ENCODE data around the gene PLA2G2D.

Gene PLA2G2D

GRCh38 chr1:20124456-20125057 lies 5.2 kb upstream of the PLA2G2D start (continued):
- TF ChIP-seq, protein P1, sequence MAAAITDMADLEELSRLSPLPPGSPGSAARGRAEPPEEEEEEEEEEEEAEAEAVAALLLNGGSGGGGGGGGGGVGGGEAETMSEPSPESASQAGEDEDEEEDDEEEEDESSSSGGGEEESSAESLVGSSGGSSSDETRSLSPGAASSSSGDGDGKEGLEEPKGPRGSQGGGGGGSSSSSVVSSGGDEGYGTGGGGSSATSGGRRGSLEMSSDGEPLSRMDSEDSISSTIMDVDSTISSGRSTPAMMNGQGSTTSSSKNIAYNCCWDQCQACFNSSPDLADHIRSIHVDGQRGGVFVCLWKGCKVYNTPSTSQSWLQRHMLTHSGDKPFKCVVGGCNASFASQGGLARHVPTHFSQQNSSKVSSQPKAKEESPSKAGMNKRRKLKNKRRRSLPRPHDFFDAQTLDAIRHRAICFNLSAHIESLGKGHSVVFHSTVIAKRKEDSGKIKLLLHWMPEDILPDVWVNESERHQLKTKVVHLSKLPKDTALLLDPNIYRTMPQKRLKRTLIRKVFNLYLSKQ (tag by site-specific recombination; IDR thresholded peaks at IDR 0.05; ENCODE audit: borderline replicate concordance) = no peak
- TF ChIP-seq ZNF777 (tag by site-specific recombination; IDR thresholded peaks at IDR 0.05; ENCODE audit: borderline replicate concordance) (no peak), ZFP69B (tag by site-specific recombination; IDR thresholded peaks at IDR 0.05) (no peak), ZNF133 (tag by site-specific recombination; IDR thresholded peaks at IDR 0.05) (no peak), MYNN (tag by site-specific recombination; IDR thresholded peaks at IDR 0.05; ENCODE audit: borderline replicate concordance) (no peak), ZNF530 (tag by site-specific recombination; IDR thresholded peaks at IDR 0.05; ENCODE audit: low read depth) (no peak), ZBTB21 (tag by site-specific recombination; IDR thresholded peaks at IDR 0.05) (no peak), PATZ1 (tag by site-specific recombination; IDR thresholded peaks at IDR 0.05) (0 out of 2 replicates have a peak, but pooled peaks have one; percentile 18), ZNF768 (tag by site-specific recombination; IDR thresholded peaks at IDR 0.05) (peak; percentile 98), ZNF140 (tag by site-specific recombination; IDR thresholded peaks at IDR 0.05) (no peak), ZBTB7A (tag by site-specific recombination; IDR thresholded peaks at IDR 0.05; ENCODE audit: low read depth) (no peak), IKZF3 (tag by site-specific recombination; IDR thresholded peaks at IDR 0.05) (no peak), ZNF692 (tag by site-specific recombination; IDR thresholded peaks at IDR 0.05) (peak; percentile 18; the same call in 1 of the 2 replicates)

DNA sequence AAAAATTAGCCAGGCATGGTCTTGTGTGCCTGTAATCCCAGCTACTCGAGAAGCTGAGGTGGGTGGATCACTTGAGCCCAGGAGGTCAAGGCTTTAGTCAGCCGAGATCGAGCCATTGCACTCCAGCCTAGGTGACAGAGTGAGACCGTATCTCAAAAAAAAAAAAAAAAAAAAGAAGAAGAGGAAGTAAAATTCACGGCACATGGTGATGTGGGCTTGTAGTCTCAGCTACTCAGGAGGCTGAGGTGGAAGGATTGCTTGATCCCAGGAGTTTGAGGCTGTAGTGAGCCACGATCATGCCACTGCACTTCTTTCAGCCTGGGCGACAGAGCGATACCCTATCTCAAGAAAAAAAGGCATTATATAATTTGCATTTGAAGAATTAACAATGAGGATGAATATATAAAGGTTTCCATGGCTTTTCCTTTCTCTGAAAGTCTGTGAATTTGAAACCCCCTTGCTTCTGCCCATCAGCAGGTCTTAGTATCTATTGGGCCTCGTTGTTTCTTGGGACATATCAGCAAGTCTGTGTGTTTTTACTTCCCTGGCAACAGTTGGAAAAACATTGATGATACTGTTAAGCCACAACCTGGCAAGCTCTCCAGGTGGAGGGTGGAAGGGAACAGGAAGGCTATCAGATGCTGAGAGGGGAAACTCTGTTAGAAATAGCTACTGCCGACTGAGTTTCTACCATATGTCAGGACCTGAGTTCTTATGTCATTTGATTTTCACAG lies 4.6 kb upstream of the PLA2G2D start:
- no peaks in the 10 kb centered on the region for H3K36me3 ChIP-seq (ENCODE audit: control insufficient read depth in 2 of 2, insufficient read depth in 1 of 2, low read length in 2 of 2)
- H3K4me1 ChIP-seq (ENCODE audit: control insufficient read depth, insufficient read depth, low read length) = no peaks in the 10 kb centered on the region
- ChIA-PET POLR2A (no interaction called here), CTCF (interaction anchor here (1.2 kb wide), 1 partner anchor 22 kb away, joined by 5 read pairs; no protein-coding TSS in a partner anchor)
- H3K27ac ChIP-seq (ENCODE audit: extremely low read depth, low read depth, low read length) = no peak overlapping the region
- H3K4me3 ChIP-seq (ENCODE audit: low read depth, low read length) = no peak overlapping the region
- no peaks in the 10 kb centered on the region for H3K9me3 ChIP-seq (ENCODE audit: control insufficient read depth, insufficient read depth, low read depth, low read length)
- TF ChIP-seq ZNF248 (tag by site-specific recombination; IDR thresholded peaks at IDR 0.05) (no peak), ZNF473 (tag by site-specific recombination; IDR thresholded peaks at IDR 0.05) (no peak), IKZF3 (tag by site-specific recombination; IDR thresholded peaks at IDR 0.05) (no peak), ZNF561 (tag by site-specific recombination; IDR thresholded peaks at IDR 0.05; ENCODE audit: borderline replicate concordance) (no peak), GFI1B (tag by site-specific recombination; IDR thresholded peaks at IDR 0.05) (no peak), ZNF837 (tag by site-specific recombination; IDR thresholded peaks at IDR 0.05) (no peak)
- TF ChIP-seq, protein P2, sequence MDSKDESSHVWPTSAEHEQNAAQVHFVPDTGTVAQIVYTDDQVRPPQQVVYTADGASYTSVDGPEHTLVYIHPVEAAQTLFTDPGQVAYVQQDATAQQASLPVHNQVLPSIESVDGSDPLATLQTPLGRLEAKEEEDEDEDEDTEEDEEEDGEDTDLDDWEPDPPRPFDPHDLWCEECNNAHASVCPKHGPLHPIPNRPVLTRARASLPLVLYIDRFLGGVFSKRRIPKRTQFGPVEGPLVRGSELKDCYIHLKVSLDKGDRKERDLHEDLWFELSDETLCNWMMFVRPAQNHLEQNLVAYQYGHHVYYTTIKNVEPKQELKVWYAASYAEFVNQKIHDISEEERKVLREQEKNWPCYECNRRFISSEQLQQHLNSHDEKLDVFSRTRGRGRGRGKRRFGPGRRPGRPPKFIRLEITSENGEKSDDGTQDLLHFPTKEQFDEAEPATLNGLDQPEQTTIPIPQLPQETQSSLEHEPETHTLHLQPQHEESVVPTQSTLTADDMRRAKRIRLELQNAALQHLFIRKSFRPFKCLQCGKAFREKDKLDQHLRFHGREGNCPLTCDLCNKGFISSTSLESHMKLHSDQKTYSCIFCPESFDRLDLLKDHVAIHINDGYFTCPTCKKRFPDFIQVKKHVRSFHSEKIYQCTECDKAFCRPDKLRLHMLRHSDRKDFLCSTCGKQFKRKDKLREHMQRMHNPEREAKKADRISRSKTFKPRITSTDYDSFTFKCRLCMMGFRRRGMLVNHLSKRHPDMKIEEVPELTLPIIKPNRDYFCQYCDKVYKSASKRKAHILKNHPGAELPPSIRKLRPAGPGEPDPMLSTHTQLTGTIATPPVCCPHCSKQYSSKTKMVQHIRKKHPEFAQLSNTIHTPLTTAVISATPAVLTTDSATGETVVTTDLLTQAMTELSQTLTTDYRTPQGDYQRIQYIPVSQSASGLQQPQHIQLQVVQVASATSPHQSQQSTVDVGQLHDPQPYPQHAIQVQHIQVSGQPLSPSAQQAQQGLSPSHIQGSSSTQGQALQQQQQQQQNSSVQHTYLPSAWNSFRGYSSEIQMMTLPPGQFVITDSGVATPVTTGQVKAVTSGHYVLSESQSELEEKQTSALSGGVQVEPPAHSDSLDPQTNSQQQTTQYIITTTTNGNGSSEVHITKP (tag by site-specific recombination; IDR thresholded peaks at IDR 0.05) = no peak
- TF ChIP-seq, protein P3, sequence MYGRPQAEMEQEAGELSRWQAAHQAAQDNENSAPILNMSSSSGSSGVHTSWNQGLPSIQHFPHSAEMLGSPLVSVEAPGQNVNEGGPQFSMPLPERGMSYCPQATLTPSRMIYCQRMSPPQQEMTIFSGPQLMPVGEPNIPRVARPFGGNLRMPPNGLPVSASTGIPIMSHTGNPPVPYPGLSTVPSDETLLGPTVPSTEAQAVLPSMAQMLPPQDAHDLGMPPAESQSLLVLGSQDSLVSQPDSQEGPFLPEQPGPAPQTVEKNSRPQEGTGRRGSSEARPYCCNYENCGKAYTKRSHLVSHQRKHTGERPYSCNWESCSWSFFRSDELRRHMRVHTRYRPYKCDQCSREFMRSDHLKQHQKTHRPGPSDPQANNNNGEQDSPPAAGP (tag by site-specific recombination; IDR thresholded peaks at IDR 0.05) = no peak
- TF ChIP-seq, protein P4, sequence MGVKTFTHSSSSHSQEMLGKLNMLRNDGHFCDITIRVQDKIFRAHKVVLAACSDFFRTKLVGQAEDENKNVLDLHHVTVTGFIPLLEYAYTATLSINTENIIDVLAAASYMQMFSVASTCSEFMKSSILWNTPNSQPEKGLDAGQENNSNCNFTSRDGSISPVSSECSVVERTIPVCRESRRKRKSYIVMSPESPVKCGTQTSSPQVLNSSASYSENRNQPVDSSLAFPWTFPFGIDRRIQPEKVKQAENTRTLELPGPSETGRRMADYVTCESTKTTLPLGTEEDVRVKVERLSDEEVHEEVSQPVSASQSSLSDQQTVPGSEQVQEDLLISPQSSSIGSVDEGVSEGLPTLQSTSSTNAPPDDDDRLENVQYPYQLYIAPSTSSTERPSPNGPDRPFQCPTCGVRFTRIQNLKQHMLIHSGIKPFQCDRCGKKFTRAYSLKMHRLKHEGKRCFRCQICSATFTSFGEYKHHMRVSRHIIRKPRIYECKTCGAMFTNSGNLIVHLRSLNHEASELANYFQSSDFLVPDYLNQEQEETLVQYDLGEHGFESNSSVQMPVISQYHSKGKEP (tag by site-specific recombination; IDR thresholded peaks at IDR 0.05) = no peak

Measured in HEK293 (cell line).